Measurements from ENCODE around the gene PCDH17. TPM values are rescaled to one million over a fixed set of nuclear protein-coding genes. Genes with fewer than 3 reads are reported as not detected.

The PCDH17 gene
- polyA plus RNA-seq, 2 of the 4 experiments (the other 2 are of a cell fraction), result 0.01 to 0.27 TPM

DNA sequence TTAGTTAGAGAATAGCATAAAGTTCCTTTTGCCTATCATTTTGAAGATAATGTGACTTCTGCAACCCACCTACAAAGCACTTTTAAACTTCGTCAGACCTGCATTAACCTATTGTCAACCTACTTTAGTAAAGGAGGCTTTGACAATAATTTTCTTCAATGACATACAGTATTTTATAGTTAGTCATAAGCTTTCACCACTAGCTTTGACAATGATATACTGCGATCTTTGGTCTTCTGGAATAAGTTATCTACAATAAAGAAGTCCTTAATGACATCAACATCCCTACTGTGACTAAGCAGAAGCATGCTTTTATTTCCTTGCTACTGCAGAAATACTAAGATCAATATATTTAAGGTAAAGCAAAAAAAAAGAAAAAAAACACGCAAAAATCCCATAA is 9.5 kb downstream of the PCDH17 start:
- ChIA-PET CTCF (no interaction called here), POLR2A (no interaction called here)
- ATAC-seq (no peak), DNase-seq (ENCODE audit: low read depth in 1 of 2, low spot score in 1 of 2) (no peak), FAIRE-seq (no peak)
- Histone ChIP-seq H3K9me3 (no peaks in the 10 kb centered on the region), H3K27ac (no peak overlapping the region), H3K4me2 (no peak overlapping the region), H3K4me1 (no peaks in the 10 kb centered on the region), H3K4me3 (no peak overlapping the region)
- TF ChIP-seq POLR2AphosphoS2 (conservative IDR thresholded peaks at IDR 0.05; ENCODE audit: low read length) (no peak), MAFK (IDR thresholded peaks at IDR 0.05; ENCODE audit: partially characterized antibody) (no peak)
- TF ChIP-seq, protein P1, sequence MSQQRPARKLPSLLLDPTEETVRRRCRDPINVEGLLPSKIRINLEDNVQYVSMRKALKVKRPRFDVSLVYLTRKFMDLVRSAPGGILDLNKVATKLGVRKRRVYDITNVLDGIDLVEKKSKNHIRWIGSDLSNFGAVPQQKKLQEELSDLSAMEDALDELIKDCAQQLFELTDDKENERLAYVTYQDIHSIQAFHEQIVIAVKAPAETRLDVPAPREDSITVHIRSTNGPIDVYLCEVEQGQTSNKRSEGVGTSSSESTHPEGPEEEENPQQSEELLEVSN (IDR thresholded peaks at IDR 0.05; ENCODE audit: borderline replicate concordance, low read depth), result no peak
- TF ChIP-seq, protein P2, sequence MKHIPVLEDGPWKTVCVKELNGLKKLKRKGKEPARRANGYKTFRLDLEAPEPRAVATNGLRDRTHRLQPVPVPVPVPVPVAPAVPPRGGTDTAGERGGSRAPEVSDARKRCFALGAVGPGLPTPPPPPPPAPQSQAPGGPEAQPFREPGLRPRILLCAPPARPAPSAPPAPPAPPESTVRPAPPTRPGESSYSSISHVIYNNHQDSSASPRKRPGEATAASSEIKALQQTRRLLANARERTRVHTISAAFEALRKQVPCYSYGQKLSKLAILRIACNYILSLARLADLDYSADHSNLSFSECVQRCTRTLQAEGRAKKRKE (CRISPR knock-in tag; IDR thresholded peaks at IDR 0.05; ENCODE audit: low read depth), result no peak
- 10% methylated on average over 3 of the region's 3 CpGs for WGBS (ENCODE audit: missing lambda C conversion rate)

DNA sequence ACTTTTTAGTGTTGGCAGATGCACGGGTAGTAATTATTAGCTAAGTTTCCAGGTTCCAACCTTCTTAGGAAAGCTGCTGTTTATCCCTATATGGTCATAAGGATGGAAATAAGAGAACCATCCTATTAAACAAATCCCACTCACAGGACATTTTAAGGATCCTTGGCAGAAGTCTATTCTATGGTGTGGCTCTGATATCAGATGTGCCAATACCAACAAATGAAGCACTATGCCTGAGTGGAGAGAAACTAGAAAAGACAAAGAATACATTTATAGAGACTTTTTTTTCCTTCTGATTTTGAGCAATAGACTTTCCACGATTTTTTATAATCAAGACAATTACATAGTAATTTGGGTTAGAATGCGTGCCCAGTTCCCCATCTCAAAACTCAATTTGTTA is 12.6 kb downstream of the PCDH17 start:
- no peak overlapping the region for H3K27ac ChIP-seq
- 22% methylated on average over 3 of the region's 3 CpGs for WGBS (ENCODE audit: missing lambda C conversion rate)

DNA sequence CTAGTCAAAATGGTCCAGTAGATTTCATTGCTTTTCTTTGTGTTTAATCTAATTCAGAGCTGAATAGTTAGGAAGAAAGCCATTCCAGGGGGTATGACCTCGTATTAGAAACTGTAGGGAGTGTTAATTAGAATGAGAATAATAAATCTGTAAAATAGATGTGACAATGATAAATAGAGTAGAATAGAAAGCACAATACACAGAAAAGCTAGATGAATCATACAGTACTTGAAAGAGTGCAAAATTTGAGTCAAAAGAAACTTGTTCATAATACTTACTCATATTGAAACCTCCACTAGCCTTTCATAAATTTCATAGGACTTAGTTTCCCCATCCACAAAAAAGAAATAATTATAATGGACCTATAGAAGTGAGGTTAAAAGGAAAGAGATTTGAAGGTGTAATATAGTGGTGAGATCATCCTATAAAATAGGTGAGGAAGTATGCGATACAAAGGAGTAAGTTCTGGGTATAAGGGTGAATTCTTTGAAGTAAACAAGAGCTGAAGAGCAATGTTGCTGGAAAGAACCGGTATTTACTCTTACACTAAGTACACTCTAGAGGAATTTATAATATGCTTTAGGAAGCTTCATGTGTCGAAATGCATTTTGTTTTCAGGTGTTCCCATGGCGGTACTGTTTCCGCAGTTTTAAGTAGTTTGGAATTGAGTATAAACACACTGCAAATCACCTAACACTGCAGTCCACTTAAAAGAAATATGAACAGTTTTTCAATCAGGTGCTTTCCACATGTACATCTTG is 21.9 kb downstream of the PCDH17 start:
- FAIRE-seq, result no peak
- POLR2A ChIA-PET, result no interaction called here
- Histone ChIP-seq H3K27ac (no peak overlapping the region), H3K4me1 (no peaks in the 10 kb centered on the region), H3K9me3 (no peaks in the 10 kb centered on the region), H3K4me2 (no peak overlapping the region), H3K4me3 (no peak overlapping the region)
- TF ChIP-seq RCOR1 (IDR thresholded peaks at IDR 0.05; ENCODE audit: low read depth, low read length) (no peak), TP53 (CRISPR knock-in tag; IDR thresholded peaks at IDR 0.05) (no peak), KDM5A (IDR thresholded peaks at IDR 0.05) (no peak), ZC3H11A (IDR thresholded peaks at IDR 0.05) (no peak), CHD4 (IDR thresholded peaks at IDR 0.05; ENCODE audit: borderline replicate concordance) (no peak), JUNB (IDR thresholded peaks at IDR 0.05) (no peak), GATA3 (IDR thresholded peaks at IDR 0.05; ENCODE audit: borderline replicate concordance) (no peak), HEYL (CRISPR knock-in tag; IDR thresholded peaks at IDR 0.05) (no peak), HOXB13 (CRISPR knock-in tag; IDR thresholded peaks at IDR 0.05; ENCODE audit: low read depth) (no peak), NR3C1 (IDR thresholded peaks at IDR 0.05) (no peak), CEBPB (IDR thresholded peaks at IDR 0.05) (no peak), FOXS1 (CRISPR knock-in tag; IDR thresholded peaks at IDR 0.05) (no peak), HDAC2 (IDR thresholded peaks at IDR 0.05) (no peak), FOSL2 (IDR thresholded peaks at IDR 0.05) (no peak), FOSL2 (CRISPR knock-in tag; IDR thresholded peaks at IDR 0.05) (no peak), POLR2AphosphoS2 (conservative IDR thresholded peaks at IDR 0.05; ENCODE audit: low read length) (no peak), RARB (CRISPR knock-in tag; IDR thresholded peaks at IDR 0.05) (no peak), EP300 (IDR thresholded peaks at IDR 0.05) (no peak)
- TF ChIP-seq, protein P3, sequence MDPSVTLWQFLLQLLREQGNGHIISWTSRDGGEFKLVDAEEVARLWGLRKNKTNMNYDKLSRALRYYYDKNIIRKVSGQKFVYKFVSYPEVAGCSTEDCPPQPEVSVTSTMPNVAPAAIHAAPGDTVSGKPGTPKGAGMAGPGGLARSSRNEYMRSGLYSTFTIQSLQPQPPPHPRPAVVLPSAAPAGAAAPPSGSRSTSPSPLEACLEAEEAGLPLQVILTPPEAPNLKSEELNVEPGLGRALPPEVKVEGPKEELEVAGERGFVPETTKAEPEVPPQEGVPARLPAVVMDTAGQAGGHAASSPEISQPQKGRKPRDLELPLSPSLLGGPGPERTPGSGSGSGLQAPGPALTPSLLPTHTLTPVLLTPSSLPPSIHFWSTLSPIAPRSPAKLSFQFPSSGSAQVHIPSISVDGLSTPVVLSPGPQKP (IDR thresholded peaks at IDR 0.05; ENCODE audit: low read depth, low read length), result no peak
- TF ChIP-seq, protein P4, sequence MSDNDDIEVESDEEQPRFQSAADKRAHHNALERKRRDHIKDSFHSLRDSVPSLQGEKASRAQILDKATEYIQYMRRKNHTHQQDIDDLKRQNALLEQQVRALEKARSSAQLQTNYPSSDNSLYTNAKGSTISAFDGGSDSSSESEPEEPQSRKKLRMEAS (IDR thresholded peaks at IDR 0.05), result no peak
- TF ChIP-seq, protein P5, sequence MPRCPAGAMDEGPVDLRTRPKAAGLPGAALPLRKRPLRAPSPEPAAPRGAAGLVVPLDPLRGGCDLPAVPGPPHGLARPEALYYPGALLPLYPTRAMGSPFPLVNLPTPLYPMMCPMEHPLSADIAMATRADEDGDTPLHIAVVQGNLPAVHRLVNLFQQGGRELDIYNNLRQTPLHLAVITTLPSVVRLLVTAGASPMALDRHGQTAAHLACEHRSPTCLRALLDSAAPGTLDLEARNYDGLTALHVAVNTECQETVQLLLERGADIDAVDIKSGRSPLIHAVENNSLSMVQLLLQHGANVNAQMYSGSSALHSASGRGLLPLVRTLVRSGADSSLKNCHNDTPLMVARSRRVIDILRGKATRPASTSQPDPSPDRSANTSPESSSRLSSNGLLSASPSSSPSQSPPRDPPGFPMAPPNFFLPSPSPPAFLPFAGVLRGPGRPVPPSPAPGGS (IDR thresholded peaks at IDR 0.05), result no peak
- DNase-seq (ENCODE audit: low read depth in 1 of 2, low spot score in 1 of 2), result no peak
- no peak for ATAC-seq
- 31% methylated on average over 6 of the region's 6 CpGs for WGBS (ENCODE audit: missing lambda C conversion rate)
- CTCF ChIA-PET, result no interaction called here

More for the DNA sequence above, 12.6 kb downstream of the PCDH17 start:
- TF ChIP-seq CHD2 (IDR thresholded peaks at IDR 0.05; ENCODE audit: low read length, partially characterized antibody), result no peak
- TF ChIP-seq, protein P6, sequence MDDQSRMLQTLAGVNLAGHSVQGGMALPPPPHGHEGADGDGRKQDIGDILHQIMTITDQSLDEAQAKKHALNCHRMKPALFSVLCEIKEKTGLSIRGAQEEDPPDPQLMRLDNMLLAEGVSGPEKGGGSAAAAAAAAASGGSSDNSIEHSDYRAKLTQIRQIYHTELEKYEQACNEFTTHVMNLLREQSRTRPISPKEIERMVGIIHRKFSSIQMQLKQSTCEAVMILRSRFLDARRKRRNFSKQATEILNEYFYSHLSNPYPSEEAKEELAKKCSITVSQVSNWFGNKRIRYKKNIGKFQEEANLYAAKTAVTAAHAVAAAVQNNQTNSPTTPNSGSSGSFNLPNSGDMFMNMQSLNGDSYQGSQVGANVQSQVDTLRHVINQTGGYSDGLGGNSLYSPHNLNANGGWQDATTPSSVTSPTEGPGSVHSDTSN (IDR thresholded peaks at IDR 0.05), result no peak
- no peak for TF ChIP-seq FOSB (CRISPR knock-in tag; IDR thresholded peaks at IDR 0.05)
- no peak for TF ChIP-seq ZFP36 (IDR thresholded peaks at IDR 0.05; ENCODE audit: borderline replicate concordance, partially characterized antibody)
- ATAC-seq (no peak), DNase-seq (ENCODE audit: low read depth in 1 of 2, low spot score in 1 of 2) (no peak), FAIRE-seq (no peak)
- H3K4me1 ChIP-seq, result no peaks in the 10 kb centered on the region
- ChIA-PET CTCF (no interaction called here), POLR2A (no interaction called here)
- no peak overlapping the region for H3K4me2 ChIP-seq
- H3K9me3 ChIP-seq, result no peaks in the 10 kb centered on the region
- H3K4me3 ChIP-seq, result no peak overlapping the region

Data from A549 (cell line).